GM12891 (cell line): ENCODE measurements around the gene KRTAP20-1.

ENCODE experiments used
- DNase-seq: peaks from one replicate; pipeline ENCODE4 v3.0.0; 2011; ENCODE audit warnings: low spot score; ENCODE audit not compliant: insufficient read length
- FAIRE-seq: peaks from 2 replicates; lab custom pipeline; 2011; peaks lifted over from hg19 to GRCh38; lab: Jason Lieb, UNC
- PAX5 ChIP-seq: IDR thresholded peaks from 2 replicates; pipeline ENCODE4 v1.6.1; 2011; ENCODE audit warnings: low read length, moderate library complexity, mild to moderate bottlenecking; ENCODE audit not compliant: insufficient read depth, severe bottlenecking
- POLR2A ChIP-seq: IDR thresholded peaks from 2 replicates; pipeline ENCODE4 v1.6.1; 2011; ENCODE audit warnings: low read depth, low read length, control low read depth
- POLR2AphosphoS5 ChIP-seq: IDR thresholded peaks from 2 replicates; pipeline ENCODE4 v1.6.1; 2011; ENCODE audit warnings: low read depth, low read length, control low read depth
- POU2F2 ChIP-seq: IDR thresholded peaks from 2 replicates; pipeline ENCODE4 v1.6.1; 2011; ENCODE audit warnings: low read depth, mild to moderate bottlenecking, control low read depth, low read length, moderate library complexity
- SPI1 ChIP-seq: IDR thresholded peaks from 2 replicates; pipeline ENCODE4 v1.6.1; 2011; ENCODE audit warnings: low read depth, low read length, control low read depth
- TAF1 ChIP-seq: IDR thresholded peaks from 2 replicates; pipeline ENCODE4 v1.6.1; 2011; ENCODE audit warnings: low read depth, low read length, control low read depth

Gene KRTAP20-1

DNA sequence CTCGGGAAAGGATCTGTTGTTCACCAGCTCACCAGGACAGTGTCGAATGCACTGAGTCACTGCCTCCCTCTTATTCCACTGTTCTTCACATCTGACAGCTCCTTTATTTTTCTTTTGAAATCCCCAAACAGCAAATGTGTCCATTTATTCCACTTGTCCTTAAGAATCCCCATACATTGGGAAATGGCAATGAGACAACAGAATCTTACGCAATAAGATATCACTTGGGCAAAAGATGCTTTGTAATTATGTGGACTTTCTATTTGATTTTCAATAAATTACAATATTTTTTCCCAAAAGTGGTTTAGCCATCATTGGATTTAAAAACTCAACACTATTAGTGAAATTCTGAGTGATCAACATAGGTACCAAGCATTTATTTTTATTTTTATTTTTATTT lies 22.5 kb downstream of the KRTAP20-1 start:
- FAIRE-seq (no peak), DNase-seq (no peak)
- TF ChIP-seq SPI1: no peak
- no peak for TF ChIP-seq POU2F2
- no peak for TF ChIP-seq POLR2A
- no peak for TF ChIP-seq TAF1
- TF ChIP-seq PAX5: no peak
- TF ChIP-seq POLR2AphosphoS5: no peak

- DNase-seq (no peak), FAIRE-seq (no peak)
- TF ChIP-seq PAX5: no peak
- no peak for TF ChIP-seq POU2F2
- no peak for TF ChIP-seq SPI1
- TF ChIP-seq POLR2A: no peak
- no peak for TF ChIP-seq TAF1
- no peak for TF ChIP-seq POLR2AphosphoS5
These were observed 26.3 kb downstream of the KRTAP20-1 start, which contains the start of gene KRTAP20-3 for GRCh38 chr21:30642564-30642963. Gene KRTAP20-3, plus strand, starts transcription at chr21:30642864.

GRCh38 chr21:30646904-30647414 lies 30.7 kb downstream of the KRTAP20-1 start:
- no peak for TF ChIP-seq POLR2A
- TF ChIP-seq POU2F2: no peak
- no peak for TF ChIP-seq POLR2AphosphoS5
- FAIRE-seq: no peak
- no peak for DNase-seq

DNA sequence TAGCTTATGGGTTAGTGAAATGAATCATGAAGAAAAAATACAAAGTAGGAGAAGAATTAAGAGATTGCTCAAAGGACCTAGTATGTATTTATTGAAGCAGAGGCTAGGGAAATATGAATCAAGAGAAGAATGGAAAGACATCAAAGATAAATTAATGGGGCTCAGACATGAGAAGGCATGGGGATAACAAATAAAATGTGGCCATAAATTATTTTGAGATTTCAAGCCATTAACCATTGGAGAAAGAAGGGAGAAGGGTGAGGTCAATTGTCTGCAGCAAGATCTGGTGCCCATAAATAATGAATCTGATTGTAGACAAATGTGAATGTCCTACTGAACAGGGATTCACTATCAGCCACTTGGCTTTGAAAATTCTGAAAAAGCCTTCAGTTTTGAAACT lies 36.7 kb downstream of the KRTAP20-1 start:
- DNase-seq: no peak
- no peak for FAIRE-seq
- TF ChIP-seq SPI1 (no peak), POLR2A (no peak), POLR2AphosphoS5 (no peak), PAX5 (no peak), POU2F2 (no peak), TAF1 (no peak)
